ES-I3 (cell line): ENCODE measurements around the gene WFDC1.

Experiments used
- H3K36me3 ChIP-seq: 2 replicates; pipeline ENCODE4 v1.6.1; 2013; ENCODE audit warnings: mild to moderate bottlenecking, low read length, control low read depth, moderate library complexity; ENCODE audit not compliant: insufficient read depth
- H3K4me1 ChIP-seq: 2 replicates; pipeline ENCODE4 v1.6.1; 2013; ENCODE audit warnings: mild to moderate bottlenecking, control low read depth, low read length; ENCODE audit not compliant: insufficient read depth
- H3K9ac ChIP-seq: 2 replicates; pipeline ENCODE4 v1.6.1; 2013; ENCODE audit warnings: low read depth, mild to moderate bottlenecking, low read length, moderate library complexity
- H3K9me3 ChIP-seq: 2 replicates; pipeline ENCODE4 v1.6.1; 2013; ENCODE audit warnings: mild to moderate bottlenecking, low read length, moderate library complexity; ENCODE audit not compliant: control insufficient read depth, insufficient read depth

WFDC1 gene

GRCh38 chr16:84281074-84281473 is 13.6 kb upstream of the WFDC1 start:
- Histone ChIP-seq H3K9me3 (no peaks in the 10 kb centered on the region), H3K9ac (no peak overlapping the region), H3K36me3 (no peaks in the 10 kb centered on the region), H3K4me1 (peaks cover 15% of the 10 kb centered on the region; the same call in 1 of the 2 replicates)

- Histone ChIP-seq H3K4me1 (peaks cover 15% of the 10 kb centered on the region; the same call in 1 of the 2 replicates), H3K9me3 (no peaks in the 10 kb centered on the region), H3K36me3 (no peaks in the 10 kb centered on the region), H3K9ac (no peak overlapping the region)
These were observed 12.1 kb upstream of the WFDC1 start for GRCh38 chr16:84282533-84282932.

DNA sequence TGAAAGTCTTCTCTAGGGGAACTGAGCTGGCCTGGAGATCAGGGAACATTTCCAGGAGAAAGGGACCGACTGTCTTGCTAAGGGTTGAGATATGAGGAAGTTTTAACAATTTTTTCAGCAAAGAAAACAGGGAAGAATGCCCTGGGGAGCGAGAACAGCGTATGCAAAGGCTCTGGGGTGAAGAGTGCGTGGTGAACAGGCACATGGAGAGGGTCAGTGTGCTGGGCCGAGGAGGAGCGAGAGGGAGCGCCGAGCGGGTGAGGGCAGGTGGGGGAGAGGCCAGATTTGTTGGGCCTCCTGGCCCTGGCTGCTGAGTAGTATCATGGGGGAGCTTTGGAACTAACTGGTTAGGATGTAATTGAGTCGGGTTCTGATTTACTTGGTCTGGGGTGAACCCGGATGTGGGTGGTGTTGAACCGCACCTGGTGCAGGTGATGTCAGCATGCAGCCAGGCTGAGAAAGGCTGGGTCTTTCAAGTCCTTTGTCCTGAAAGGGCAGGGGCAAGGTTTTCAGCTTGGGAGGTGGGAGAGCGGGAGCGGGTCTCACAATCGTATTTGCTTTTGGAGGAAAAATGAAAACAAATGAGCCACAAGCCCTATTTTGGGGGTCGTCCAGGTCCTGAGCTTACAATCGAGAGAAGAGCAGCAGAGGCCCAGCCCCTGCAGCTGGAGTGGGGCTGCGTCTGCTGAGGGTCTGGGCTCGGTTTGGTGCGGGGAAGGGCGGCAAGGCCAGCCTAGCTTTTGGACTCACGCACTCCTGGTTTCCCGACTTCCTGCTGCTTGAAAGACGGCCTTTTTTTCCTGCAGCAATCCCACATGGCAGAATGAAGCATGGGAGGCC is 11.1 kb upstream of the WFDC1 start:
- H3K4me1 ChIP-seq: peaks cover 15% of the 10 kb centered on the region; the same call in 1 of the 2 replicates
- peak overlapping the region; percentile 15; the same call in 1 of the 2 replicates for H3K9ac ChIP-seq
- no peaks in the 10 kb centered on the region for H3K9me3 ChIP-seq
- H3K36me3 ChIP-seq: no peaks in the 10 kb centered on the region

- H3K36me3 ChIP-seq: no peaks in the 10 kb centered on the region
- peak overlapping the region; percentile 15; the same call in 1 of the 2 replicates for H3K9ac ChIP-seq
- H3K9me3 ChIP-seq: no peaks in the 10 kb centered on the region
- peaks cover 9% of the 10 kb centered on the region; the same call in 1 of the 2 replicates for H3K4me1 ChIP-seq
These were observed 10.4 kb upstream of the WFDC1 start for GRCh38 chr16:84284154-84284722.

- peaks cover 12% of the 10 kb centered on the region for H3K4me1 ChIP-seq
- H3K36me3 ChIP-seq: no peaks in the 10 kb centered on the region
- no peak overlapping the region for H3K9ac ChIP-seq
- no peaks in the 10 kb centered on the region for H3K9me3 ChIP-seq
These were observed 8.0 kb upstream of the WFDC1 start for GRCh38 chr16:84286578-84287240.

DNA sequence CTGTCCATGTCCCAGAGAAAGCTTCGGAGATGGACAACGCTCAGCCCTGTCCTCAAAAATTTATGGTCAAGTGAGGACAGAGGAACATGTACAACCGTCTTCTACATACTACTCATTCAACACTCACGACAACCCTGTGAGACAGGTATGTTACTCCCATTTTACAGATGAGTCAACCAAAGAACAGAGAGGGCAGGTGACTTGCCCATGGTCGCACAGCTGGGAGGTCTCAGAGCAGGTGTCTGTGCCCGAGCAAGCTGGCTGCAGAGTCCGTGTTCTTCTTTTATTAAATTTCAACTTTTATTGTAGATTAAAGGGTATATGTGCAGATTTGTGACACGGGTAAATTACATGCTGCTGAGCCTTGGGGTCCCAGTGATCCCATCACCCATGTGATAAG is 5.8 kb upstream of the WFDC1 start:
- Histone ChIP-seq H3K4me1 (peaks cover 13% of the 10 kb centered on the region), H3K9ac (no peak overlapping the region), H3K9me3 (no peaks in the 10 kb centered on the region), H3K36me3 (no peaks in the 10 kb centered on the region)

GRCh38 chr16:84291226-84291625 is 3.5 kb upstream of the WFDC1 start:
- Histone ChIP-seq H3K9me3 (no peaks in the 10 kb centered on the region), H3K9ac (no peak overlapping the region), H3K4me1 (peaks cover 13% of the 10 kb centered on the region), H3K36me3 (no peaks in the 10 kb centered on the region)

DNA sequence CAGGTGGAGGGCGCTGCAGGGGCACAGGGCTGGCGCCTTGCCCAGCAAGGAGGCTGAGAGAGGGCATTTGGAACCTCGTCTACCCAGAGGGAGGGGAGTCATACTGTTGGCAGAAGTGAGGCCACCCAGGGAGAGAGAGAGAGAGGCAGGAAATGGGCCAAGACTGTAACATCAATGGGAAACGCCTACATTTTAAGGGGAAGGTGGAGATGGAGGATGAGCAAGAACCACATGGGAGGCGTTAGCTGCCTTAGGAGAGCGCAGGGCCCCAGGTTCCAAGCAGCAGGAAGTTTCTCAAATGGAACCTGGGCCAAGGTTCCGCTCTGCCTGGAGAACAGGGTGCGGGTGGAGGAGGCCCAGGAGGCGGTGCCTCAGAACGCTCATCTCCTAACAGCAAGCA is 2.7 kb upstream of the WFDC1 start:
- H3K36me3 ChIP-seq: no peaks in the 10 kb centered on the region
- H3K9me3 ChIP-seq: no peaks in the 10 kb centered on the region
- no peak overlapping the region for H3K9ac ChIP-seq
- H3K4me1 ChIP-seq: peaks cover 16% of the 10 kb centered on the region

DNA sequence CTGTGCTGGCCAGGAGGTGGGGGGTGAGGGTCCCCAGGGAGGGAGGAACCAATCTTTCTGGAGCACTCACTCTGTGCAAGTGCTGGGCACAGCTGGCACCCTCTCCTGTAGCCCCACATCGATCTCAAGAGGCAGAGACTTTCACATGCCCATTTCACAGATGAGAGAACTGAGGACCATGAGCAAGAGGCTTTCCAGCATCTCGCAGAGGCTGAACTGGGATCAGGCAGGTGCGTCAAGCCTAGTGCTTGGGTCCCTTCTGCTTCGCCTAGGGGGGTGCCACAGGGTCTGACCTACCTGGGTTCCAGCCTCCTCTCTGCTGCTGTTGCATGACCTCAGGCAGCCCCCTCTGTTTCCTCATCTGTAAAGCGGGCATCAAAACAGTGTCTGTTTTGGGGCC is 1.3 kb upstream of the WFDC1 start:
- Histone ChIP-seq H3K9ac (no peak overlapping the region), H3K36me3 (no peaks in the 10 kb centered on the region), H3K9me3 (no peaks in the 10 kb centered on the region), H3K4me1 (peaks cover 16% of the 10 kb centered on the region)

- peaks cover 16% of the 10 kb centered on the region for H3K4me1 ChIP-seq
- no peaks in the 10 kb centered on the region for H3K9me3 ChIP-seq
- no peaks in the 10 kb centered on the region for H3K36me3 ChIP-seq
- H3K9ac ChIP-seq: no peak overlapping the region; the same call in 1 of the 2 replicates
These were observed 561 bp upstream of the WFDC1 start for GRCh38 chr16:84294117-84294516.

GRCh38 chr16:84295203-84295860 is 654 bp downstream of the WFDC1 start:
- Histone ChIP-seq H3K9me3 (no peaks in the 10 kb centered on the region), H3K9ac (no peak overlapping the region), H3K4me1 (peaks cover 25% of the 10 kb centered on the region), H3K36me3 (no peaks in the 10 kb centered on the region)

DNA sequence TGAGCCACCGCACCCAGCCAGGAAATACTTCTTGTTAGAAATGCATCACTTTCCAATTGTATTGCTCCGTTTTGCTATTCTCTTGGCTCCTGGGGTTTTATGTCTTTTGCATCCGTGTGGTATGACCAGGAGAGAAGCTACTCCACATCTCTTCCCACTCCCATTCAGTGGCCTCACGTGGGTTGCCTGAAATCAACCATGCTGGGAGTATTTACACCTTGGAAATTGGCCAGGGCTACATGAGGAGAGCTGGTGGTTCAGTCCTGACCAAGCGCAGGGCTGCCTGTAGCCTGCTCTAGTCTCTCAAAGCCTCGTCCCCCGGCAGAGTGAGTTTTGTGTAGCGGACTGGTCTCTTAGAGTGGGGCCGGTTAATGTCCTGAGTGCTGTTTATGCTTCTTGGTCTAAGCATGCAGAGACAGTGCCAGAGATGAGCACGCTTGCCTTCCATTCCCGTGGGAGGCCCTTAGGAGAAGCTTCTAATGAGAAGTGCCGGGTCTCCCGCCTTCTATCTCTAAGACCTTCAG is 3.8 kb downstream of the WFDC1 start:
- no peaks in the 10 kb centered on the region for H3K36me3 ChIP-seq
- no peaks in the 10 kb centered on the region for H3K9me3 ChIP-seq
- peaks cover 14% of the 10 kb centered on the region; the same call in 1 of the 2 replicates for H3K4me1 ChIP-seq
- H3K9ac ChIP-seq: no peak overlapping the region

DNA sequence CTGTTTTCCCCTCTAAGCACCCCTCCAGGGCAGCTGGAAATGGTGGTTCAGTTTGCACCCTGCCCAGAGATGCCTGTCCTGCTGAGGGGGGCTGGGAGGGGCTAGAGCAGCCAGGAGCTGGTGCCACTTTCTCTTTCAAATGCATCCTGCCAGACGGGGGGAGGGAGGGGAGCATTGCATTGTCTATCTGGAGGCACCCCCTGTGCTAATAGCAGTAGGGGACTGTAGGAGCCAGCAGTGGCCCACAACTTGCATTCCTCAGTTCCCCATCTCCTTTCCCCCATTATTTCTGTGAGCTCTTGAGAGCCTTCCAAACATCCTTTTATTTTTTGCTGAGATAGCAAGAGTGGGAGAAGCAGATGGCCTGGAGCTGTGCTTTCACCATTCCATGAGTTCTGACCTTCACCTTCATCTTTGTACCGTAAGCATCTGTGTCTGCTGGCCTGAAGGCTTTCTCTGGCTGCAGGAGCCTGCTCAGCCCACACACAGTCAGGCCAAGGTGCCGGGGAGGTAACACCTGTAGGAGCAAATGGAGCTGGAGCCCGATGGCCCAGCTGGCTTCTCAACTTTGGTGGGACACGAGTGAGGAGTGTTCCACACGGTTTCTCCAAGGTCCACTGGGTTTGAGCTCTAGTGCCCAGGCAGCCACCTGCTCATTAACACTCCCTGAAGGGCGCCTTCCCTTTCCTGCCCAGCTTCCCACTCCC is 5.2 kb downstream of the WFDC1 start:
- no peaks in the 10 kb centered on the region for H3K9me3 ChIP-seq
- no peak overlapping the region for H3K9ac ChIP-seq
- peaks cover 14% of the 10 kb centered on the region; the same call in 1 of the 2 replicates for H3K4me1 ChIP-seq
- H3K36me3 ChIP-seq: no peaks in the 10 kb centered on the region
